HG02588 (cell line): ENCODE data around the gene SLC1A2.

Experiments used
- ATAC-seq: cut with Tn5 transposase; IDR thresholded peaks from one replicate; pipeline ENCODE4 v1.9.1; 2021; ENCODE audit warnings: mild to moderate bottlenecking, moderate library complexity; ENCODE audit not compliant: unreplicated experiment

Gene SLC1A2

GRCh38 chr11:35305670-35306382 is 113.5 kb downstream of the SLC1A2 start:
- no peak for ATAC-seq

DNA sequence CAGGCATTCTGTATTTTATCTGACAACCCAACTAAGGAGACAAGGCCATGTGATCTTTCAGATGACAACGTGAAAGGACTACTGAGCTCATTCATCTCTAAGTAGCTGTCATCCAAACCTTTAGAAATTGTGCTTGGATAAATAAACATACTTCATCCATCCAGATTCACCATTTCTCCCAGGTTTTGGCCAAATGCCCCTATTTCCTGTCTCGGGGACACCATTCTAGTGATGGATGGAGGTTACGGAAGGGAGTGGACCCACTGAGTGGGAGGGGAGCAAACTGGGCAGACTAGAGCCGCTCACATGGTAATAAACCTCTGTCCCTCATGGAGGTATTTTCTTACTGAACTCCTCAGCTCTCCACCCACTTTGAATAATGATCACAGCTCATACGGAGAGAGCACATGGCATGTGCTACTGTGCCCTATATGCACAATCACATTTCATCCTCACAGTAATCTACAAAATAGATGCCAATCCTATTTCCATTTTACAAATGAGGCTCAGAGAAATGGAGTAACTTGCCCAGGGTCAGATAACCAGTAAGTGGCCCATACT is 114.4 kb downstream of the SLC1A2 start:
- no peak for ATAC-seq

DNA sequence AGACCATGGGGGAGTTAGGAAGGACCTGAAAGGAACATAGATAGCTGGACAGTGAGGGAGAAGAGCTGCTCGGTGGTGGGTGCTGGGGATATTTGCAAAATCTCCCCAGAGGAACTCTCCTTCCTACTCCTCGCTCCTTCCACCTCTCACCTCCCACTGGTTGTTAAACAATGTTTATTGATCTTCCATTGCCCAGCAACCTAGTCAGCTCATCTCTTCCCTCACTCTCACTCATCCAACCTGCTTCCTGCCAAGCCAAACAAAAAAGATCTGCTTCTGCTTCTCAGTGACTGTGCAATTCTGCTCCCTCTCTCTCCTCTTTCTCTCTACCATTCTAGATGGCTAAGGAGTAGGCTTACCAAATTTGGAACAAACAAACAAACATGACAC is 115.0 kb downstream of the SLC1A2 start:
- ATAC-seq = no peak

DNA sequence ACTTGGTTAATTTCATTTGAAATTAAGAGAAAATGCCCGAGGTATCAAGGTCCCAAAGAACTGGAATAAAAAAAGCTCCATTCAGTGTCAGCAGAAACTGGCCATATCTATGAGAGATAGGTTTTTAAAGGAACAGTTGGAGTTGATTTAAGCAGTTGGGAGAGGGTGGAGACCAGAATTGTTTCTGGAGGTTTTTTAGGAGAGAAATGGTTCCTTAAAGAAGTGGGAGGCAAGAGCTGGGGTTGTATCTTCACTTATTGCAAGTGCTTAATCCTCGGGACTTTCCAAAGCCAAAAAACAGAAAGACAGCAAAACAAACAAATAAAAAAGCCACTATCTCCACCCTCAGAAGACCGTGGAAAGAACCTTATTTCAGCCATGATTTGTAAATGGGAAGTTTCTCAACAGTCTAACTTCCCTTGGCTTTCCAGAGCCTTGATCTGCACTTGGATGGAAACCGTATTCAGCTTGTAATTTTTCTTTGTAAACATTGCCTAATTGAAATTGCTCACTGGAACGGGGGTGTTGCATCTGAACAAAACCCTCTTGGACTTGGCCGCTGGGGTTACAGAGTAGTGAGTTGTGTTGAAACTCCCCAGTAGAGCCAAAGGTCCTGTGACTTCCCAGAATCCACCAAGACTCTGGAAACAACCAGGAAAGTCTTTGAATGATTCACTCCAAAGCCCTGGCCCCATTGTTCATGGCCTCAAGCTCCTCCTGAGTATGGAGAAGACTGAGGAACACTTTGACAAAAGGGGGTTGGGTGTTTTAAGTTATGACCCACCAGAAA is 115.6 kb downstream of the SLC1A2 start:
- ATAC-seq = no peak

- ATAC-seq = no peak
Observed at GRCh38 chr11:35302398-35302797, 117.0 kb downstream of the SLC1A2 start.

GRCh38 chr11:35298369-35298768 is 121.0 kb downstream of the SLC1A2 start:
- ATAC-seq = no peak

DNA sequence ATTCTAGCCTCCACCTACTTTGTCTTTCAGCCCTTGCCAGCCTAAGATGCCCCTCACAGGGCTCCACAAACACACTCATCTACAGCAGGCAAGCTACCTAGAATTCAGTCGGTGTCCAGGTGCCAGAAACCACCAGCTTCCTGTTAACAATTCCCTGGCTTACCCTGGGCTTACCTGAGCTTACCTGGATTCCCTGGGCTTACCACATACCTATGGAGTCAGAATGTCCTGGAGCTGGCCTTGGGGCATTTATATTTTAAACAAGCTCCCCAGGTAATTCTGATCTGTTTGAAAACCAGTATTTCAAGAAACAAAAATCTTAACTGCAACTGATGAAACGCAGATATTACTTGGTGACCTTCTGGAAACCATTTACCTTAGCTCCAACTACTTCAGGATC is 123.6 kb downstream of the SLC1A2 start:
- ATAC-seq = no peak

DNA sequence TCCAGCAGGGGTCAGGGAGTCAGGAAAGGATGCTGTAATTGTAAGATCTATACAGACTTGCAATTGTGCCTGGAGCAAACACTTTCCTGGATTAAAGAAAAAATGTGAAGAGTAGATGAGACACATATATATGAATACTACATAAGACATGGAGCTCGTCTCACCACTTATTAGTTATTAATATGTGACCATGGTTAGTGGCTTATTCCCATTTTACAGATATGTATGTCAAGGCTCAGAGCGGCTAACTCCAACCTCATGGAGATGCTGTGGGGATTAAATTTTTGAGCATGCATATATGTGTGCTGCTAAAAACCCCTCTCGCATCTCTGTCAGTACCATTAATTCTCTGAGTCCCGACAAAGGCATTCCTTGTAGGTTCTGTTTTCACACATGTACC is 125.7 kb downstream of the SLC1A2 start:
- no peak for ATAC-seq

DNA sequence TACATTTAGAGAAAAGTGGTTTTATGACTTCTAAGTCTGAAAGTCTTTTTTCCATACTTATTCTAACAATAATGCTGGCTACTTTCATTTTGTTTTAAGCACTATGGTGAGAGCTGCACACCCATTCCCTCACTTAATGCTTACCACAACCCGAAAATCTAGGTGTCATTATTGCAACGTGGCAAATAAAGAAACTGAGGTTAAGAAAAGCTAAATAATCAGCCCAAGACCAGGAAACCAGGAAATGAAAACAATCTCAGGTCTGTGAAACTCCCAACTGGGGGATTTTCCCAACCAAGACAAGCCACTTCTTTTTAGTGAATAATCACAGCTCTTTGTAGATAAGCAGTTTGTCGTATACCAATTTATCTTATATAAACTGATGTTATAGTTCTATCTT is 126.3 kb downstream of the SLC1A2 start:
- no peak for ATAC-seq

DNA sequence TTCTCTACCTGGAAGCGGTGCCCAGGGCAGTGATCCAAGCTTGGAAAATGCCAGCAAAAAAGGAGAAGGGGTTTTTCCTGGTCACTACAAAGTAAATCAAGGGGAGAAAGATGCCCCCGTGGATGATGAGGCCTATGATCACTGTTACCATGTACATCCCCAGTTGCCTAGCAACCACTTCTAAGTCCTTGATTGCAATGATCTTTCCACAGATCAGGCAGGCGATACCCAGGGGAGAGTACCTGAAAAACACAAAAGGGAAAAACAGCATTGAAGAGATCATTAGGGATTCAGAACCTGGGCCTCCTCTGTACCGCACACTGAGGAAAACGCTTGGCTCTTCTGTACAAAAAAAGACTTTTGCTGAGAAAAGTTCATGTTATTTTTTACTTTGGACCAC is 127.1 kb downstream of the SLC1A2 start:
- no peak for ATAC-seq

DNA sequence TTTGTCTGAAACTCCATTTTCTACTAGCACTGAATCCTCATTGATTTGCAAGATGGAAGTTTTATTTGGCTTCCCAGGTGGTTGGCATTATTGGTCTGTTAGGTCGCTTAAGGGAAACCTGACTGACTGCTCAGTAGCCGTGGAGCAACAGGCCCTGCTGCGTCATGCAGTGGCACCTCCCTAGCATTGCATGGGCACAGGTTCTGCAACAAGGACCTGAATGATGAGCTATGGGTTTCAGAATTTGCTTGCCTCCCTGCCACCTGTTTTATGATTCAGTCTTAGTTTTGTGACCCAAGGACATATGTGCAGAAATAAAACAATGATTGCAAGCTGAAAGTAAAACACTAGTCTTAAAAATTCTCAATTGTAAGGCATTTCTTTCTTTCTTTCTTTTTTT is 128.5 kb downstream of the SLC1A2 start:
- no peak for ATAC-seq

DNA sequence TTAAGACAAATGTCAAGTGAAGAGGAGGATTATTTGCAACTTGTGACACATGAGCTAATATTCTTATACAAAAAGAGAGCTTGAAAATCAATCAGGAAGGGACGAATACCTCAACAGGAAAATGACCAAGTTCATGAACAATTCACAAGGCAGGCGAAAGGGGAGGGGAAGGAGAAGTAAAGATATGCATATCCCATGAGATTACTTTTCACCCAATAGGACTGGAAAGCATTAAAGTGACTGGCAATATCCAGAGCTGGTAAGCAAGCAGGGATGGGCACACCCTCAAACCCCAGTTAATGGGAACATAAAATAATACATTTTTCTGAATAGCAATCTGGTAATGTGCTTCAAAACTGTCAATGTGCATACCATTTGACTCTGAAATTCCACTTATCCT is 129.5 kb downstream of the SLC1A2 start:
- ATAC-seq = no peak

DNA sequence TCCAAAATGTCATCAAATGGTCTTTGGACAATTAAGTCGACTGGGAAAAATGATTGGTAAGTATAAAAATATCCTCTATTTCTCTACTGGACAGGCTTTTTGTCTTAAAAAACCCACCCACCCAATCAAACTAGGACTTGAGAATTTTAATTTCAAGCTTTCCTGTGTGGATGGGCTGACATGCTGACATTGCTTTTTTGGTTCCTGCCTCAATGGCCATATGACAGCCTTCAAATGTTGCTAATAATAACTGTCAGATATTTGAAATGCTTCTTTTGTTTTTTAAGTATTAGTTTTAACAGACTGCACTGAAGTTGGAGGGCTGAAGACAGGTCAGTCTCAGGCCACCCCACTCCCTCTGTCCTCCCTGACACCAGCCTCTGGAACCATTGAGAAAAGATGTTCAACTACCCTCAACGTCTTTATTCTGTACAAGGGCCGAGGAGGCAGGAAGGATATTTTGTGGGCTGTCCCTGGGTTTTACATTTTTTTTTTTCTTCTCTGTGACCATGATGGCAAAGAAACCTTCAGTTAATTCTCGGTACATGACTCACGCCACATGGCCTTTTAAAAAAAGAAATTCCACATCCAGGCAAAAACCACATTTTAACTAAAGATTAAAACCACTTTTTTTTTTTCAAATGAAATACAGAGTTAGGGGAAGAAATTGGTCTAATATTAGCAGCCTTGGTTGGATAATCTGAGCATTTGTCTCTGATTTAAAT is 130.4 kb downstream of the SLC1A2 start:
- no peak for ATAC-seq

DNA sequence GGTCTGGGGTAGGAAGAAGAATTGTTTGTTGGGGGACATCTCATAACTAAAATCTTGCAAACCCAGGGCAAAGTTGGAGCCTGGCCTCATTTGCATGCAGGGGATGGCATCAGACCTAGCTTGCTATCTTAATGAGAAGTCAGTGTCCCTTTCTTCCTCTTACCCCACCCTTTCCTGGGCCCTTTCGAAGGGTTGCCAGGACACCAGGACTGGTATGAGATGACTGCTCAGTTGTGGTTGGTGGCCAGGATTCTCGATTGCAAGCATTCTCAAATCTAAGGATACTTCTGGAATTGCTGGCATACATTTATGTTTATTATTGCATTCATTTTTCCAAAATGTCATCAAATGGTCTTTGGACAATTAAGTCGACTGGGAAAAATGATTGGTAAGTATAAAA is 131.0 kb downstream of the SLC1A2 start:
- ATAC-seq = no peak

DNA sequence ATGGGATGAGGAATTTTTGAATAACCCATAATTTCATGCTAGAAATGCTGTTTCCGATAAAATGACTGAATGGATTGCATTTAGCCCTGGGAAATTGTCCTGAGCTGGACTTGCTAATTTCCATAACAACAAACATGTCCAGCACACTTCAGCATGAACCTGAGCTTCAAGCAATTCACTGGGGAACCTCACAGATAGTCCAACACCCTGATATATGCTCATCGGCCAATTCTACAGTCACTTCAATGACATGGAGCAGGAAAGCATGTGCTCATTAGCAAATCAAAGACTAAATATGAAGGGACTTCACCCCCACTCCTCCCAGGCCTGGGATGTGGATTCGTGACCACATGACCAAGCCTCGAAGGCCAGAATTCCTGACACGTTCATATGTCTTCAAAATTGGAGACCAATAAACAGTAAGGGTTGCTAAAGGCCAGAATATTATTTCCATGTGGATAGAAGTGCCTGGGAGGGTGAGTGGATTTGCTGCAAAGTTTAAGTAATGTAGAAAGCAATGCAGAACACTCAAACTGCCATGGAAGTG is 131.9 kb downstream of the SLC1A2 start:
- no peak for ATAC-seq

- no peak for ATAC-seq
Observed at GRCh38 chr11:35286126-35286525, 133.2 kb downstream of the SLC1A2 start.

GRCh38 chr11:35285471-35285870 is 133.9 kb downstream of the SLC1A2 start:
- ATAC-seq = no peak

- ATAC-seq = no peak
Observed at GRCh38 chr11:35282221-35282882, 137.0 kb downstream of the SLC1A2 start.

- ATAC-seq = no peak
Observed at GRCh38 chr11:35281169-35281688, 138.1 kb downstream of the SLC1A2 start.

DNA sequence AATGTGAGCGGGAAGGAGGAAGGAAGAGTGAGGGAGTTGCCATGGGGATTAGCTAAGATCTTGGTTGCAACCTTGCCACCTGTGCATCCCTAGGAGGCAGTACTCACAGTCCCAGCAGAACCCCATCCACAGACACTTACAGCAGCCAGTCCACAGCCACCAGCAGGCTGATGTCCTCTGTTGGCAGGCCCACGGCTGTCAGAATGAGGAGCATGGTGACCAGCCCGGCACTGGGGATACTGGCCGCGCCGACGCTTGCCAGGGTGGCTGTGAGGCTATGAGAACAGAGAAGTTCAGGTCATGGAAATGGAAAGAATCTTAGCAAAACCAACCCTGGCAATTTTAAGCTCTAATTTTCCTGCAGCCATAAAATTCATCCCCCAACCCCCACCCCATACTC is 138.6 kb downstream of the SLC1A2 start:
- ATAC-seq = no peak
